Parathyroid adenoma (tissue), 2 donors: ENCODE data around the gene RGSL1.

Experiments
- H2AFZ ChIP-seq: fragments of 300-600 bp; sonication (generic); one replicate; pipeline ENCODE4 v1.7.0; 2017; ENCODE audit warnings: antibody characterized with exemption, mild to moderate bottlenecking
- H3K27ac ChIP-seq: fragments of 300-600 bp; sonication (generic); one replicate; pipeline ENCODE4 v1.7.0; 2017
- H3K27me3 ChIP-seq: fragments of 300-600 bp; sonication (generic); one replicate; pipeline ENCODE4 v1.7.0; 2017; ENCODE audit warnings: low read length; ENCODE audit not compliant: control insufficient read depth, insufficient read depth
- H3K36me3 ChIP-seq: fragments of 300-600 bp; sonication (generic); one replicate; pipeline ENCODE4 v1.7.0; 2017; ENCODE audit warnings: low read length; ENCODE audit not compliant: control insufficient read depth, insufficient read depth
- H3K4me1 ChIP-seq: fragments of 300-600 bp; sonication (generic); one replicate; pipeline ENCODE4 v1.7.0; 2017; ENCODE audit warnings: control low read depth
- H3K4me2 ChIP-seq: fragments of 300-600 bp; sonication (generic); one replicate; pipeline ENCODE4 v1.7.0; 2017; ENCODE audit warnings: low read length
- H3K4me3 ChIP-seq: fragments of 300-600 bp; sonication (generic); one replicate; pipeline ENCODE4 v1.7.0; 2017; ENCODE audit warnings: low read depth, low read length
- H3K79me2 ChIP-seq: fragments of 300-600 bp; sonication (generic); one replicate; pipeline ENCODE4 v1.7.0; 2017; ENCODE audit warnings: control low read depth
- H3K9ac ChIP-seq: fragments of 300-600 bp; sonication (generic); one replicate; pipeline ENCODE4 v1.7.0; 2017; ENCODE audit warnings: mild to moderate bottlenecking
- H3K9me3 ChIP-seq: fragments of 300-600 bp; sonication (generic); one replicate; pipeline ENCODE4 v1.7.0; 2017; ENCODE audit warnings: low read length; ENCODE audit not compliant: control insufficient read depth
- CTCF ChIP-seq: fragments of 300-600 bp; sonication (generic); IDR thresholded peaks from one replicate; pipeline ENCODE4 v1.7.0; 2017; ENCODE audit warnings: antibody characterized with exemption, mild to moderate bottlenecking
- donor health status: primary hyperparathyroidism.

RGSL1 gene

GRCh38 chr1:182608236-182608635, 158.3 kb downstream of the RGSL1 start:
- Histone ChIP-seq H3K4me2 (no peak overlapping the region), H3K79me2 (no peaks in the 10 kb centered on the region), H3K4me3 (no peak overlapping the region), H3K9me3 (no peaks in the 10 kb centered on the region), H3K9ac (no peak overlapping the region), H3K27me3 (no peaks in the 10 kb centered on the region), H3K36me3 (no peaks in the 10 kb centered on the region), H2AFZ (no peak overlapping the region), H3K27ac (no peak overlapping the region), H3K4me1 (no peaks in the 10 kb centered on the region)
- no peak for TF ChIP-seq CTCF

- H3K4me2 ChIP-seq: no peak overlapping the region
- no peaks in the 10 kb centered on the region for H3K4me1 ChIP-seq
- no peak overlapping the region for H3K4me3 ChIP-seq
- H3K36me3 ChIP-seq: no peaks in the 10 kb centered on the region
- no peak overlapping the region for H3K9ac ChIP-seq
- H3K9me3 ChIP-seq: no peaks in the 10 kb centered on the region
- no peaks in the 10 kb centered on the region for H3K79me2 ChIP-seq
- no peaks in the 10 kb centered on the region for H3K27me3 ChIP-seq
- H2AFZ ChIP-seq: no peak overlapping the region
- no peak for TF ChIP-seq CTCF
- H3K27ac ChIP-seq: peak overlapping the region; percentile 29
Observed at GRCh38 chr1:182608845-182609610, 159.1 kb downstream of the RGSL1 start.
